ENCODE results near the gene JAG2. TPM values are rescaled to one million over a fixed set of nuclear protein-coding genes. Genes with fewer than 3 reads are reported as not detected.

The JAG2 gene
- total and polyA plus RNA-seq, 11 donors = 19.1 to 62.4 (median 25.9) TPM

DNA sequence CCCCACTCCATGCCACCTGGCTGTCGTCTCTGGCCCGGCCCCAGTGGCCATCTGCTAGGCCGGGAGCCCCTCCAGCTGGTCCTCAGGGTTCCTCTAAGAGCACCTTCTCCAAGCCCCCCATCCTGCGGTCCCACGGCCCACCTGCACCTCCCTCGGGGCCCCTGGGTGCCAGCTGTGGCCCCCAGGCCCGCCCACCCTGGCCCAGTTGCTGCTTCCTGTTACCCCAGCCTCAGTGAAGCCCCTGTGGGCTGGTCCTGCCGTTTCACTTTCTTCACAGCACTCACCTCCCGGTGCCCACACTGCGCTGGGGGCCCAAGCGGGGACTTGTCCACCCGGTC is 40.1 kb upstream of the JAG2 start:
- whole genome bisulfite sequencing, 4 donors = 93 to 97% (median 95%) methylated on average over 11 to 12 of the region's 12 CpGs
- intact Hi-C loops (cut with DNase I) = loop anchor here in 3 of 10 donors (10.0 kb wide), 2 partner anchors 46 to 234 kb away; partner anchors contain the start of gene AHNAK2 (in 1 of the 3)

DNA sequence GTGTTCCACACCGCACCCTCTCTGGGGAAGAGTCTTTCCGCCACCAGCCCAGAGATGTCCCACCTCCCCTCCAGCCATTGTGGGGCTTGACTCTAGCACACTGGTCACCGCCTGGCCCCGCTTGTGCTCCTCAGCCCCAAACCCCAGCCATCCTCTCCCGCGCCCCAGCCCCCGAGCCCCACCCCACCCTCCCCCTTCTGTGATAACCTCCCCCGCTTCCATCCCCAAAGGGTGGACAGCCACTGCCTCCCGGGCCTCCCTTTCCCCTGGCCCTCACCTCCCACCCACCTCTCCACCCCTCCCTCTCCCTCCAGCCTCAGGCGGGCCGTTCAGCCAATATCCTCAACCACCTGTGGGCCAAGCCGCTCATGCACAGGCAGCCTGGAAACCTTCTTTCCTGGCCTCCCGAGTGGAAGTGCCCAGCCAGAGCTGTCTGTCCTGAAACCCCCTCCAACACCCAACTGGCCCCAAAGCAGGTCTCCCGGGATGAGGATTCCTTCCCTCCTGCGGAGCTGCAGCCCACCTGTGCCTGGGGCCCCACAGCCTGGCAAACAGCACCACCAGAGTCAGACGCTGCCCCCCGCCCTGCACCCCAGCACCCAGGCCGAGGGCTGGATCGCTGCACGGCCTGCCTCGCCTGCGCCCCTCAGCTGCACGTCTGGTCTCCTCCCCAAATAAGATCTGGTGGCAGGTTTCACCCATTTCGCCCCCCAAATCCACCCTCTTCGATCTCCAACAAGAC is 39.6 kb upstream of the JAG2 start:
- no peak for ATAC-seq
- peaks cover 0 to 33% (median 14%) of the 10 kb centered on the region in 9 donors for H3K36me3 ChIP-seq
- DNase-seq = peak in 1 of 5 donors; percentile 21
- peaks cover 0 to 48% (median 31%) of the 10 kb centered on the region in 12 donors for H3K4me1 ChIP-seq
- peak overlapping the region in 4 of 12 donors; percentile 59 to 72 (median 68) for H3K27ac ChIP-seq
- H3K9me3 ChIP-seq = no peaks in the 10 kb centered on the region
- 88 to 91% (median 89%) methylated on average over 23 to 25 of the region's 25 CpGs for WGBS, 4 donors
- TF ChIP-seq, protein P1, sequence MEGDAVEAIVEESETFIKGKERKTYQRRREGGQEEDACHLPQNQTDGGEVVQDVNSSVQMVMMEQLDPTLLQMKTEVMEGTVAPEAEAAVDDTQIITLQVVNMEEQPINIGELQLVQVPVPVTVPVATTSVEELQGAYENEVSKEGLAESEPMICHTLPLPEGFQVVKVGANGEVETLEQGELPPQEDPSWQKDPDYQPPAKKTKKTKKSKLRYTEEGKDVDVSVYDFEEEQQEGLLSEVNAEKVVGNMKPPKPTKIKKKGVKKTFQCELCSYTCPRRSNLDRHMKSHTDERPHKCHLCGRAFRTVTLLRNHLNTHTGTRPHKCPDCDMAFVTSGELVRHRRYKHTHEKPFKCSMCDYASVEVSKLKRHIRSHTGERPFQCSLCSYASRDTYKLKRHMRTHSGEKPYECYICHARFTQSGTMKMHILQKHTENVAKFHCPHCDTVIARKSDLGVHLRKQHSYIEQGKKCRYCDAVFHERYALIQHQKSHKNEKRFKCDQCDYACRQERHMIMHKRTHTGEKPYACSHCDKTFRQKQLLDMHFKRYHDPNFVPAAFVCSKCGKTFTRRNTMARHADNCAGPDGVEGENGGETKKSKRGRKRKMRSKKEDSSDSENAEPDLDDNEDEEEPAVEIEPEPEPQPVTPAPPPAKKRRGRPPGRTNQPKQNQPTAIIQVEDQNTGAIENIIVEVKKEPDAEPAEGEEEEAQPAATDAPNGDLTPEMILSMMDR (IDR thresholded peaks at IDR 0.05) = no peak
- TF ChIP-seq POLR2A (IDR thresholded peaks at IDR 0.05) = no peak
- H3K27me3 ChIP-seq = no peaks in the 10 kb centered on the region
- intact Hi-C loops (cut with DNase I) = loop anchor here in 3 of 10 donors (10.0 kb wide), 2 partner anchors 47 to 233 kb away; partner anchors contain the start of gene AHNAK2 (in 1 of the 3)
- H3K4me3 ChIP-seq = no peak overlapping the region

More for the DNA sequence above, 40.1 kb upstream of the JAG2 start:
- no peak overlapping the region for H3K27ac ChIP-seq
- H3K4me3 ChIP-seq = no peak overlapping the region
- H3K9me3 ChIP-seq = no peaks in the 10 kb centered on the region
- TF ChIP-seq, protein P1 (IDR thresholded peaks at IDR 0.05) = no peak
- ATAC-seq (no peak), DNase-seq (no peak)
- peaks cover 0 to 38% (median 18%) of the 10 kb centered on the region in 9 donors for H3K36me3 ChIP-seq
- H3K27me3 ChIP-seq = no peaks in the 10 kb centered on the region
- H3K4me1 ChIP-seq = peaks cover 0 to 42% (median 29%) of the 10 kb centered on the region in 12 donors

DNA sequence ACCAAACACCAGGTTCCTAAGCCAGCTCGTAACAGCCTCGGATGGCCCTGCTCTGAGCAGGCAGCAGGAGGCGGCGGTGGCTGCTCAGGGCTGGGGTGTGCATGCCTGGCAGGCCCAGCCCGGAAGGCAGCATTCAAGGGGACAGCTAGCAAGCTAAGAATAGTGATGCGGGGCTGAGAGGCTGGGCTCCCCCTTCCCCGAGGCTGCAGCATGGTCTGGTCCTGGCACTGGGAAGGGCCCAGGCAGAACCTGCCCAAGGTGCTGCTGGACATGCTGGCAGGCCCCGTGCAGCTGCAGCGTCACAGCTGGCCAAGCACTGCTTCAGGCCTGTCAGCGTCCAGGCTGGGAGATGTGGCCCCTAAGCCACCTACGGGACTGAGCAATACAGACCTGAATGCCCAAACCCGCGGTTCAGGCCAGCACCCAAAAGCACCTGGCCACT is 38.9 kb upstream of the JAG2 start:
- intact Hi-C loops (cut with DNase I) = loop anchor here in 3 of 10 donors (10.0 kb wide), 2 partner anchors 47 to 233 kb away; partner anchors contain the start of gene AHNAK2 (in 1 of the 3)
- Histone ChIP-seq H3K27me3 (no peaks in the 10 kb centered on the region), H3K9me3 (no peaks in the 10 kb centered on the region), H3K36me3 (peaks cover 0 to 29% (median 14%) of the 10 kb centered on the region in 9 donors), H3K4me3 (no peak overlapping the region), H3K27ac (peak overlapping the region in 9 of 12 donors; percentile 3 to 72 (median 59)), H3K4me1 (peaks cover 0 to 54% (median 36%) of the 10 kb centered on the region in 12 donors)
- TF ChIP-seq, protein P1 (IDR thresholded peaks at IDR 0.05) = peak in 7 of 12 donors; percentile 10 to 41 (median 22)
- TF ChIP-seq POLR2A (IDR thresholded peaks at IDR 0.05) = no peak
- ATAC-seq = peak; percentile 29 to 63 (median 53)
- WGBS, 4 donors = 25 to 55% (median 52%) methylated on average over 2 to 13 of the region's 13 CpGs
- peak in 2 of 5 donors; percentile 79 to 80 for DNase-seq

DNA sequence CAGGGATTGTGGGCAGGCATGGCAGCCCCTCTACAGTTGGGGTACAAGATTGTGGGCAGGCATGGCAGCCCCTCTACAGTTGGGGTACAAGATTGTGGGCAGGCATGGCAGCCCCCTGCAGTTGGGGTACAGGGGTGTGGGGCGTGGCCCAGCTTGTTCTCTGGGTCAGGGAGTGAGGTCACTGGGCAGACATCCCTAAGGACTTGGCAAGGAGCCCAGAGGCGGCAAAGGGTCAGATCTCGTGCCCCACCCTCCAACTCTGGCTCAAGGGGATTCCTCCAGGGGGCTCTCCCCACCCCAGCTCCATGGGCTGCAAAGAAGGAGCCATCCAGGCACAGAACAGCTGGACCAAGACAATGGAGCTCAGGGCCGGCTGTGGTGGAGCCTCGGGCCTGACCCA is 38.3 kb upstream of the JAG2 start:
- no peaks in the 10 kb centered on the region for H3K9me3 ChIP-seq
- no peaks in the 10 kb centered on the region for H3K27me3 ChIP-seq
- WGBS, 4 donors = 26 to 38% (median 30%) methylated on average over 3 to 5 of the region's 5 CpGs
- peaks cover 0 to 28% (median 14%) of the 10 kb centered on the region in 9 donors for H3K36me3 ChIP-seq
- H3K4me1 ChIP-seq = peaks cover 0 to 61% (median 41%) of the 10 kb centered on the region in 12 donors
- H3K27ac ChIP-seq = peak overlapping the region in 9 of 12 donors; percentile 3 to 72 (median 59)
- ATAC-seq = no peak
- DNase-seq = peak in 1 of 5 donors; percentile 40
- no peak overlapping the region for H3K4me3 ChIP-seq
- TF ChIP-seq, protein P1 (IDR thresholded peaks at IDR 0.05) = no peak
- TF ChIP-seq POLR2A (IDR thresholded peaks at IDR 0.05) = no peak
- intact Hi-C loops (cut with DNase I) = loop anchor here in 3 of 10 donors (10.0 kb wide), 2 partner anchors 48 to 232 kb away; partner anchors contain the start of gene AHNAK2 (in 1 of the 3)

Data from heart left ventricle (tissue), 16 donors.